HG02588 (cell line): Measurements from ENCODE around the gene IRAK3.

Experiments used
- ATAC-seq: cut with Tn5 transposase; IDR thresholded peaks from one replicate; pipeline ENCODE4 v1.9.1; 2021; ENCODE audit warnings: mild to moderate bottlenecking, moderate library complexity; ENCODE audit not compliant: unreplicated experiment

Gene IRAK3

GRCh38 chr12:66188584-66189485, at the start of gene IRAK3:
TSS of gene IRAK3 (plus strand) at chr12:66189214. CDS start at chr12:66189300, 86 bp downstream.
- ATAC-seq = peak; percentile 71

- no peak for ATAC-seq
Observed at GRCh38 chr12:66139328-66139727, 49.7 kb upstream of the IRAK3 start.

GRCh38 chr12:66140731-66141130, 48.3 kb upstream of the IRAK3 start:
- no peak for ATAC-seq

- no peak for ATAC-seq
Observed at GRCh38 chr12:66141299-66141698, 47.7 kb upstream of the IRAK3 start.

- ATAC-seq = no peak
Observed at GRCh38 chr12:66142826-66143225, 46.2 kb upstream of the IRAK3 start.

- ATAC-seq = no peak
Observed at GRCh38 chr12:66143868-66144267, 45.1 kb upstream of the IRAK3 start.

GRCh38 chr12:66144791-66145754, 43.9 kb upstream of the IRAK3 start:
- ATAC-seq = no peak

- ATAC-seq = no peak
Observed at GRCh38 chr12:66149702-66150398, 39.2 kb upstream of the IRAK3 start.

- ATAC-seq = no peak
Observed at GRCh38 chr12:66152732-66153131, 36.3 kb upstream of the IRAK3 start.

- no peak for ATAC-seq
Observed at GRCh38 chr12:66154776-66155175, 34.2 kb upstream of the IRAK3 start.

GRCh38 chr12:66156654-66157053, 32.4 kb upstream of the IRAK3 start:
- ATAC-seq = no peak

- ATAC-seq = no peak
Observed at GRCh38 chr12:66159123-66159522, 29.9 kb upstream of the IRAK3 start.

- no peak for ATAC-seq
Observed at GRCh38 chr12:66160704-66161103, 28.3 kb upstream of the IRAK3 start.

- ATAC-seq = no peak
Observed at GRCh38 chr12:66162701-66163100, 26.3 kb upstream of the IRAK3 start.

- no peak for ATAC-seq
Observed at GRCh38 chr12:66163289-66163688, 25.7 kb upstream of the IRAK3 start.

GRCh38 chr12:66164349-66164821, 24.6 kb upstream of the IRAK3 start:
- no peak for ATAC-seq

GRCh38 chr12:66165141-66165540, 23.9 kb upstream of the IRAK3 start:
- no peak for ATAC-seq

GRCh38 chr12:66166561-66166960, 22.5 kb upstream of the IRAK3 start:
- no peak for ATAC-seq

- no peak for ATAC-seq
Observed at GRCh38 chr12:66168410-66168809, 20.6 kb upstream of the IRAK3 start.

GRCh38 chr12:66169221-66170170, 19.5 kb upstream of the IRAK3 start, which contains the start of gene TMBIM4:
TSS of gene TMBIM4 (minus strand) at chr12:66169996. CDS start at chr12:66169951, 45 bp downstream.
- peak; percentile 82 for ATAC-seq
